Neuronal stem cell (in vitro differentiated cells): ENCODE data around the gene NINJ2.

Experiments used
- DNase-seq: peaks from one replicate; pipeline ENCODE4 v3.0.0-alpha.2; 2013; ENCODE audit warnings: low spot score
- H2AFZ ChIP-seq: one replicate; pipeline ENCODE4 v1.6.1; 2013; ENCODE audit warnings: mild to moderate bottlenecking, low read length, inconsistent platforms
- H2AK5ac ChIP-seq: 2 replicates; pipeline ENCODE4 v1.6.1; 2013; ENCODE audit warnings: low read depth, mild to moderate bottlenecking, inconsistent platforms, low read length, moderate library complexity, mixed read lengths
- H2BK120ac ChIP-seq: 2 replicates; pipeline ENCODE4 v1.6.1; 2013; ENCODE audit warnings: low read depth, mild to moderate bottlenecking, inconsistent platforms, low read length, moderate library complexity, mixed read lengths
- H2BK12ac ChIP-seq: one replicate; pipeline ENCODE4 v1.6.1; 2013; ENCODE audit warnings: low read length, inconsistent platforms
- H2BK15ac ChIP-seq: 2 replicates; pipeline ENCODE4 v1.6.1; 2013; ENCODE audit warnings: mild to moderate bottlenecking, low read length, inconsistent platforms, mixed read lengths
- H2BK5ac ChIP-seq: one replicate; pipeline ENCODE4 v1.6.1; 2013; ENCODE audit warnings: inconsistent platforms, mild to moderate bottlenecking, low read length, moderate library complexity
- H3K14ac ChIP-seq: one replicate; pipeline ENCODE4 v1.6.1; 2013; ENCODE audit warnings: low read length, inconsistent platforms
- H3K18ac ChIP-seq: 2 replicates; pipeline ENCODE4 v1.6.1; 2013; ENCODE audit warnings: low read length, inconsistent platforms
- H3K23ac ChIP-seq: 2 replicates; pipeline ENCODE4 v1.6.1; 2013; ENCODE audit warnings: low read depth, mild to moderate bottlenecking, mixed read lengths, low read length, inconsistent platforms; ENCODE audit not compliant: poor library complexity
- H3K27ac ChIP-seq: replicated peaks from 3 replicates; pipeline ENCODE4 v1.5.1; 2013; ENCODE audit warnings: low read length, inconsistent platforms
- H3K27me3 ChIP-seq, 3 experiments: 2 replicates each; pipeline ENCODE4 v1.6.1; 2013; ENCODE audit warnings: low read length in 3 of 3, mild to moderate bottlenecking in 2 of 3, inconsistent platforms in 1 of 3, low read depth in 1 of 3, mixed read lengths in 1 of 3, moderate library complexity in 1 of 3; ENCODE audit not compliant: control insufficient read depth in 3 of 3, insufficient read depth in 3 of 3
- H3K36me3 ChIP-seq, 2 donors: replicated peaks in 1 of 2; 2 replicates each; pipeline ENCODE4 v1.6.1; 2013; ENCODE audit warnings: low read length in 2 of 2; ENCODE audit not compliant: control insufficient read depth in 2 of 2, insufficient read depth in 2 of 2
- H3K4ac ChIP-seq: 2 replicates; pipeline ENCODE4 v1.6.1; 2013; ENCODE audit warnings: inconsistent platforms, mild to moderate bottlenecking, low read length, moderate library complexity
- H3K4me1 ChIP-seq, 2 donors: 1 replicate in 1 of 2; 2 replicates in 1 of 2; pipeline ENCODE4 v1.6.1; 2013; ENCODE audit warnings: low read length in 2 of 2, low read depth in 1 of 2; ENCODE audit not compliant: control insufficient read depth in 2 of 2, insufficient read depth in 1 of 2
- H3K4me2 ChIP-seq: one replicate; pipeline ENCODE4 v1.6.1; 2013; ENCODE audit warnings: mild to moderate bottlenecking, low read length, inconsistent platforms; ENCODE audit not compliant: insufficient read depth, poor library complexity, severe bottlenecking
- H3K4me3 ChIP-seq, 2 donors: 2 replicates each; pipeline ENCODE4 v1.5.1; 2013; ENCODE audit warnings: low read length in 2 of 2, mild to moderate bottlenecking in 2 of 2, inconsistent platforms in 1 of 2, moderate library complexity in 1 of 2
- H3K79me1 ChIP-seq: one replicate; pipeline ENCODE4 v1.6.1; 2013; ENCODE audit warnings: low read depth, mild to moderate bottlenecking, inconsistent platforms, low read length, moderate library complexity
- H3K9ac ChIP-seq: one replicate; pipeline ENCODE4 v1.6.1; 2013; ENCODE audit warnings: mild to moderate bottlenecking, low read depth, low read length, inconsistent platforms; ENCODE audit not compliant: poor library complexity
- H3K9me3 ChIP-seq, 2 donors: replicated peaks in 1 of 2; 2 replicates each; pipeline versions ENCODE3 to v1.6.1; 2013; ENCODE audit warnings: low read length in 2 of 2, mild to moderate bottlenecking in 2 of 2, inconsistent platforms in 1 of 2, low read depth in 1 of 2, mixed read lengths in 1 of 2, moderate library complexity in 1 of 2; ENCODE audit not compliant: control insufficient read depth in 2 of 2, insufficient read depth in 1 of 2
- H4K8ac ChIP-seq: one replicate; pipeline ENCODE4 v1.6.1; 2013; ENCODE audit warnings: low read depth, mild to moderate bottlenecking, inconsistent platforms, low read length, moderate library complexity
- H4K91ac ChIP-seq: one replicate; pipeline ENCODE4 v1.6.1; 2013; ENCODE audit warnings: low read length, low read depth, mild to moderate bottlenecking, inconsistent platforms; ENCODE audit not compliant: poor library complexity
- WGBS, 2 donors: extraction: QIAGEN DNeasy Blood & Tissue Kit; methylation state at CpG; one replicate each; pipeline ENCODE4 v1.1.7; 2013; ENCODE audit warnings: missing lambda C conversion rate in 2 of 2, mixed read lengths in 1 of 2; ENCODE audit not compliant: insufficient read length in 2 of 2, insufficient replicate concordance in 1 of 2; ENCODE audit errors: extremely low coverage in 2 of 2; 5-methylcytosine and 5-hydroxymethylcytosine counted together

The NINJ2 gene

GRCh38 chr12:526089-526488 is 137.2 kb downstream of the NINJ2 start:
- no peak overlapping the region for H2BK120ac ChIP-seq
- H2BK5ac ChIP-seq = no peak overlapping the region
- no peak overlapping the region for H3K9ac ChIP-seq
- H4K8ac ChIP-seq = no peak overlapping the region
- no peaks in the 10 kb centered on the region for H3K79me1 ChIP-seq
- H2BK15ac ChIP-seq = no peak overlapping the region
- H4K91ac ChIP-seq = no peak overlapping the region
- no peak overlapping the region for H3K18ac ChIP-seq
- peaks cover 0 to 3% of the 10 kb centered on the region in 2 donors for H3K4me1 ChIP-seq
- H3K36me3 ChIP-seq = no peaks in the 10 kb centered on the region
- no peak overlapping the region for H3K14ac ChIP-seq
- H2AK5ac ChIP-seq = no peak overlapping the region
- H3K4me3 ChIP-seq = no peak overlapping the region
- no peak overlapping the region for H2AFZ ChIP-seq
- H3K9me3 ChIP-seq = peaks cover 5% of the 10 kb centered on the region in 2 donors
- H3K4ac ChIP-seq = no peak overlapping the region
- no peak overlapping the region for H2BK12ac ChIP-seq
- no peak for DNase-seq
- H3K27ac ChIP-seq = no peak overlapping the region
- no peak overlapping the region for H3K4me2 ChIP-seq
- whole genome bisulfite sequencing, 2 donors = no CpG with 5 or more reads among the region's 6 CpGs
- H3K23ac ChIP-seq = no peak overlapping the region
- H3K27me3 ChIP-seq = no peaks in the 10 kb centered on the region

- Histone ChIP-seq H4K91ac (no peak overlapping the region), H3K9me3 (peaks cover 0 to 2% of the 10 kb centered on the region in 2 donors), H3K27ac (no peak overlapping the region), H3K23ac (no peak overlapping the region), H2BK5ac (no peak overlapping the region), H3K4me1 (peaks cover 0 to 3% of the 10 kb centered on the region in 2 donors), H3K9ac (no peak overlapping the region), H3K79me1 (no peaks in the 10 kb centered on the region), H2BK12ac (no peak overlapping the region), H2BK120ac (no peak overlapping the region), H3K4me3 (no peak overlapping the region), H3K4me2 (no peak overlapping the region), H2BK15ac (no peak overlapping the region), H4K8ac (no peak overlapping the region), H3K4ac (no peak overlapping the region), H2AFZ (no peak overlapping the region), H3K14ac (no peak overlapping the region), H3K18ac (no peak overlapping the region), H3K27me3 (no peaks in the 10 kb centered on the region), H2AK5ac (no peak overlapping the region), H3K36me3 (no peaks in the 10 kb centered on the region)
- no peak for DNase-seq
- WGBS, 2 donors = no CpG with 5 or more reads among the region's 10 CpGs
These were observed 138.9 kb downstream of the NINJ2 start for GRCh38 chr12:524167-524951.

GRCh38 chr12:522692-523378 is 140.4 kb downstream of the NINJ2 start:
- H3K4me3 ChIP-seq = no peak overlapping the region
- H3K27ac ChIP-seq = no peak overlapping the region
- H3K27me3 ChIP-seq = no peaks in the 10 kb centered on the region
- H4K91ac ChIP-seq = no peak overlapping the region
- no peak overlapping the region for H2BK12ac ChIP-seq
- H2BK15ac ChIP-seq = no peak overlapping the region
- H2BK120ac ChIP-seq = no peak overlapping the region
- H2AK5ac ChIP-seq = no peak overlapping the region
- H3K4ac ChIP-seq = no peak overlapping the region
- H3K9ac ChIP-seq = no peak overlapping the region
- H3K14ac ChIP-seq = no peak overlapping the region
- no peak overlapping the region for H4K8ac ChIP-seq
- H2AFZ ChIP-seq = no peak overlapping the region
- no peaks in the 10 kb centered on the region for H3K36me3 ChIP-seq
- H3K4me2 ChIP-seq = no peak overlapping the region
- no peaks in the 10 kb centered on the region for H3K9me3 ChIP-seq
- WGBS, 2 donors = no CpG with 5 or more reads among the region's 7 CpGs
- no peaks in the 10 kb centered on the region for H3K79me1 ChIP-seq
- H2BK5ac ChIP-seq = no peak overlapping the region
- no peak overlapping the region for H3K23ac ChIP-seq
- H3K18ac ChIP-seq = no peak overlapping the region
- peaks cover 0 to 3% of the 10 kb centered on the region in 2 donors for H3K4me1 ChIP-seq
- DNase-seq = no peak

GRCh38 chr12:520119-520518 is 143.1 kb downstream of the NINJ2 start:
- H2BK5ac ChIP-seq = no peak overlapping the region
- no peaks in the 10 kb centered on the region for H3K36me3 ChIP-seq
- H3K4me3 ChIP-seq = no peak overlapping the region
- H4K8ac ChIP-seq = no peak overlapping the region
- no peak for DNase-seq
- no peak overlapping the region for H3K4me2 ChIP-seq
- H3K9ac ChIP-seq = no peak overlapping the region
- H2BK120ac ChIP-seq = no peak overlapping the region
- H3K27ac ChIP-seq = no peak overlapping the region
- H3K18ac ChIP-seq = no peak overlapping the region
- H2BK15ac ChIP-seq = no peak overlapping the region
- H3K4me1 ChIP-seq = peaks cover 0 to 3% of the 10 kb centered on the region in 2 donors
- no peaks in the 10 kb centered on the region for H3K27me3 ChIP-seq
- H3K14ac ChIP-seq = no peak overlapping the region
- no peak overlapping the region for H3K4ac ChIP-seq
- H4K91ac ChIP-seq = no peak overlapping the region
- no peak overlapping the region for H3K23ac ChIP-seq
- no peak overlapping the region for H2AFZ ChIP-seq
- H3K9me3 ChIP-seq = no peaks in the 10 kb centered on the region
- no CpG with 5 or more reads among the region's 2 CpGs for WGBS, 2 donors
- no peak overlapping the region for H2BK12ac ChIP-seq
- no peak overlapping the region for H2AK5ac ChIP-seq
- no peaks in the 10 kb centered on the region for H3K79me1 ChIP-seq
